ENCODE data around the gene GON7. TPM values are rescaled to one million over a fixed set of nuclear protein-coding genes. Genes with fewer than 3 reads are reported as not detected.

GON7 gene
- total RNA-seq, 1 donor from 2014 or later, result 15.2 TPM

GRCh38 chr14:93223565-93223964 is 16.7 kb upstream of the GON7 start:
- intact Hi-C loops (cut with micrococcal nuclease), result no loop called here
- no peaks in the 10 kb centered on the region for H3K4me1 Mint-ChIP-seq (ENCODE audit: low read depth)
- H3K9me3 Mint-ChIP-seq, result no peaks in the 10 kb centered on the region
- DNase-seq (ENCODE audit: low spot score), result no peak
- no peak overlapping the region for H3K27ac Mint-ChIP-seq
- H3K27me3 Mint-ChIP-seq (ENCODE audit: low read depth), result no peaks in the 10 kb centered on the region
- no peak overlapping the region for H3K4me3 Mint-ChIP-seq (ENCODE audit: low read depth)
- H3K36me3 Mint-ChIP-seq (ENCODE audit: low read depth), result peaks cover 60% of the 10 kb centered on the region

GRCh38 chr14:93220509-93220908 is 13.6 kb upstream of the GON7 start:
- DNase-seq (ENCODE audit: low spot score), result no peak
- no peaks in the 10 kb centered on the region for H3K4me1 Mint-ChIP-seq (ENCODE audit: low read depth)
- no peaks in the 10 kb centered on the region for H3K27me3 Mint-ChIP-seq (ENCODE audit: low read depth)
- H3K27ac Mint-ChIP-seq, result no peak overlapping the region
- no peaks in the 10 kb centered on the region for H3K9me3 Mint-ChIP-seq
- no peak overlapping the region for H3K4me3 Mint-ChIP-seq (ENCODE audit: low read depth)
- intact Hi-C loops (cut with micrococcal nuclease), result no loop called here
- H3K36me3 Mint-ChIP-seq (ENCODE audit: low read depth), result peaks cover 57% of the 10 kb centered on the region

GRCh38 chr14:93219103-93219726 is 12.3 kb upstream of the GON7 start:
- H3K27ac Mint-ChIP-seq, result no peak overlapping the region
- H3K27me3 Mint-ChIP-seq (ENCODE audit: low read depth), result no peaks in the 10 kb centered on the region
- H3K4me3 Mint-ChIP-seq (ENCODE audit: low read depth), result no peak overlapping the region
- H3K36me3 Mint-ChIP-seq (ENCODE audit: low read depth), result peaks cover 61% of the 10 kb centered on the region
- no peaks in the 10 kb centered on the region for H3K4me1 Mint-ChIP-seq (ENCODE audit: low read depth)
- no peaks in the 10 kb centered on the region for H3K9me3 Mint-ChIP-seq
- intact Hi-C loops (cut with micrococcal nuclease), result loop anchor here (1.0 to 5.0 kb wide), 2 partner anchors 42 to 106 kb away; no protein-coding TSS in a partner anchor
- DNase-seq (ENCODE audit: low spot score), result no peak

- H3K4me3 Mint-ChIP-seq (ENCODE audit: low read depth), result no peak overlapping the region
- intact Hi-C loops (cut with micrococcal nuclease), result no loop called here
- peaks cover 56% of the 10 kb centered on the region for H3K36me3 Mint-ChIP-seq (ENCODE audit: low read depth)
- H3K27ac Mint-ChIP-seq, result no peak overlapping the region
- DNase-seq (ENCODE audit: low spot score), result no peak
- peaks cover 2% of the 10 kb centered on the region for H3K4me1 Mint-ChIP-seq (ENCODE audit: low read depth)
- H3K27me3 Mint-ChIP-seq (ENCODE audit: low read depth), result no peaks in the 10 kb centered on the region
- H3K9me3 Mint-ChIP-seq, result no peaks in the 10 kb centered on the region
These were observed 7.7 kb upstream of the GON7 start for GRCh38 chr14:93214598-93214997.

- peaks cover 57% of the 10 kb centered on the region for H3K36me3 Mint-ChIP-seq (ENCODE audit: low read depth)
- H3K27ac Mint-ChIP-seq, result no peak overlapping the region
These were observed 5.6 kb upstream of the GON7 start for GRCh38 chr14:93212432-93212831.

GRCh38 chr14:93207468-93208308 is 823 bp upstream of the GON7 start:
- Mint-ChIP-seq H3K4me3 (ENCODE audit: low read depth) (peak overlapping the region; percentile 100), H3K27me3 (ENCODE audit: low read depth) (no peaks in the 10 kb centered on the region), H3K9me3 (no peaks in the 10 kb centered on the region), H3K4me1 (ENCODE audit: low read depth) (peaks cover 25% of the 10 kb centered on the region), H3K27ac (peak overlapping the region; percentile 98), H3K36me3 (ENCODE audit: low read depth) (peaks cover 36% of the 10 kb centered on the region)
- intact Hi-C loops (cut with micrococcal nuclease), result loop anchor here (1.0 kb wide), 1 partner anchor 126 kb away; the partner anchor contains the start of gene BTBD7
- no peak for DNase-seq (ENCODE audit: low spot score)

More at GRCh38 chr14:93212432-93212831, 5.6 kb upstream of the GON7 start:
- Mint-ChIP-seq H3K27me3 (ENCODE audit: low read depth) (no peaks in the 10 kb centered on the region), H3K4me3 (ENCODE audit: low read depth) (no peak overlapping the region), H3K4me1 (ENCODE audit: low read depth) (peaks cover 13% of the 10 kb centered on the region), H3K9me3 (no peaks in the 10 kb centered on the region)
- intact Hi-C loops (cut with micrococcal nuclease), result no loop called here
- no peak for DNase-seq (ENCODE audit: low spot score)

- DNase-seq (ENCODE audit: low spot score), result no peak
- Mint-ChIP-seq H3K27ac (no peak overlapping the region), H3K9me3 (no peaks in the 10 kb centered on the region), H3K4me3 (ENCODE audit: low read depth) (no peak overlapping the region), H3K4me1 (ENCODE audit: low read depth) (peaks cover 12% of the 10 kb centered on the region), H3K27me3 (ENCODE audit: low read depth) (no peaks in the 10 kb centered on the region), H3K36me3 (ENCODE audit: low read depth) (peaks cover 14% of the 10 kb centered on the region)
- intact Hi-C loops (cut with micrococcal nuclease), result no loop called here
These were observed 5.6 kb downstream of the GON7 start for GRCh38 chr14:93201155-93201704.

- Mint-ChIP-seq H3K27me3 (ENCODE audit: low read depth) (no peaks in the 10 kb centered on the region), H3K9me3 (no peaks in the 10 kb centered on the region), H3K4me3 (ENCODE audit: low read depth) (no peak overlapping the region), H3K4me1 (ENCODE audit: low read depth) (peaks cover 10% of the 10 kb centered on the region), H3K27ac (no peak overlapping the region), H3K36me3 (ENCODE audit: low read depth) (peaks cover 14% of the 10 kb centered on the region)
- no peak for DNase-seq (ENCODE audit: low spot score)
- intact Hi-C loops (cut with micrococcal nuclease), result no loop called here
These were observed 6.3 kb downstream of the GON7 start for GRCh38 chr14:93200553-93200952.

- Mint-ChIP-seq H3K4me1 (ENCODE audit: low read depth) (no peaks in the 10 kb centered on the region), H3K4me3 (ENCODE audit: low read depth) (no peak overlapping the region), H3K27ac (no peak overlapping the region), H3K36me3 (ENCODE audit: low read depth) (peaks cover 10% of the 10 kb centered on the region), H3K9me3 (no peaks in the 10 kb centered on the region), H3K27me3 (ENCODE audit: low read depth) (no peaks in the 10 kb centered on the region)
- DNase-seq (ENCODE audit: low spot score), result no peak
- intact Hi-C loops (cut with micrococcal nuclease), result no loop called here
These were observed 7.8 kb downstream of the GON7 start for GRCh38 chr14:93199031-93199430.

- Mint-ChIP-seq H3K27ac (no peak overlapping the region), H3K4me1 (ENCODE audit: low read depth) (peaks cover 2% of the 10 kb centered on the region), H3K36me3 (ENCODE audit: low read depth) (peaks cover 6% of the 10 kb centered on the region), H3K4me3 (ENCODE audit: low read depth) (no peak overlapping the region), H3K9me3 (no peaks in the 10 kb centered on the region), H3K27me3 (ENCODE audit: low read depth) (no peaks in the 10 kb centered on the region)
- intact Hi-C loops (cut with micrococcal nuclease), result no loop called here
- no peak for DNase-seq (ENCODE audit: low spot score)
These were observed 11.4 kb downstream of the GON7 start for GRCh38 chr14:93195316-93195999.

- Mint-ChIP-seq H3K9me3 (no peaks in the 10 kb centered on the region), H3K36me3 (ENCODE audit: low read depth) (peaks cover 32% of the 10 kb centered on the region), H3K4me3 (ENCODE audit: low read depth) (no peak overlapping the region), H3K27ac (no peak overlapping the region), H3K4me1 (ENCODE audit: low read depth) (peaks cover 30% of the 10 kb centered on the region), H3K27me3 (ENCODE audit: low read depth) (no peaks in the 10 kb centered on the region)
- intact Hi-C loops (cut with micrococcal nuclease), result no loop called here
- no peak for DNase-seq (ENCODE audit: low spot score)
These were observed 19.9 kb downstream of the GON7 start for GRCh38 chr14:93186956-93187355.

GRCh38 chr14:93186466-93186865 is 20.4 kb downstream of the GON7 start:
- intact Hi-C loops (cut with micrococcal nuclease), result no loop called here
- H3K4me3 Mint-ChIP-seq (ENCODE audit: low read depth), result peak overlapping the region; percentile 63
- H3K27ac Mint-ChIP-seq, result peak overlapping the region; percentile 7
- H3K36me3 Mint-ChIP-seq (ENCODE audit: low read depth), result peaks cover 37% of the 10 kb centered on the region
- H3K9me3 Mint-ChIP-seq, result no peaks in the 10 kb centered on the region
- no peak for DNase-seq (ENCODE audit: low spot score)
- H3K27me3 Mint-ChIP-seq (ENCODE audit: low read depth), result no peaks in the 10 kb centered on the region
- peaks cover 30% of the 10 kb centered on the region for H3K4me1 Mint-ChIP-seq (ENCODE audit: low read depth)

Data from activated T-helper 2 cell treated with anti-CD3 and anti-CD28 coated beads, Interferon-gamma antibody, Interleukin-2, Interleukin-4, amounts not matched to agents 10 μg/mL and 5 μg/mL and 100 μg/mL, durations not matched to agents 14 hours and 24 hours and 36 hours (primary cell).